ENCODE results near the gene RFTN1.

The RFTN1 gene

DNA sequence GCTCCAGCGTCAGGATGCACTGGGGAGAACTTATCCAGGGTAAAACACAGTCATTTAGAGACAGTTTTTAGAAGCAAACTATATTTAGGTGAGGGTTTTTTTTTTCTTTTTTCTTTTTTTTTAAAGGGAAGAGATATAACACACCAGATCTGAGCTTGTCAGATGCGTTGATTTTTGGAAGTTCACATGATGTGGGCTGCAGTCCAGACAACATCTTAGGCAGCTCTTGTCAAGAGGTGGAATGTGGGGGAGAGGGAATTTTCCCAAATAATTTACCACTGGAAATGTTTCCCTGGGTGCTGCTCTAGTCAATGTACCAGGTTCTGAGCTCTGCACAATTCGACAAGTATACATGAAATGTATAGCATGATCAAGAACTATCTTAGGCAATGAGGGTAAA, 155.2 kb downstream of the RFTN1 start:
- no peak for DNase-seq (ENCODE audit: low read depth in 2 of 2)

DNA sequence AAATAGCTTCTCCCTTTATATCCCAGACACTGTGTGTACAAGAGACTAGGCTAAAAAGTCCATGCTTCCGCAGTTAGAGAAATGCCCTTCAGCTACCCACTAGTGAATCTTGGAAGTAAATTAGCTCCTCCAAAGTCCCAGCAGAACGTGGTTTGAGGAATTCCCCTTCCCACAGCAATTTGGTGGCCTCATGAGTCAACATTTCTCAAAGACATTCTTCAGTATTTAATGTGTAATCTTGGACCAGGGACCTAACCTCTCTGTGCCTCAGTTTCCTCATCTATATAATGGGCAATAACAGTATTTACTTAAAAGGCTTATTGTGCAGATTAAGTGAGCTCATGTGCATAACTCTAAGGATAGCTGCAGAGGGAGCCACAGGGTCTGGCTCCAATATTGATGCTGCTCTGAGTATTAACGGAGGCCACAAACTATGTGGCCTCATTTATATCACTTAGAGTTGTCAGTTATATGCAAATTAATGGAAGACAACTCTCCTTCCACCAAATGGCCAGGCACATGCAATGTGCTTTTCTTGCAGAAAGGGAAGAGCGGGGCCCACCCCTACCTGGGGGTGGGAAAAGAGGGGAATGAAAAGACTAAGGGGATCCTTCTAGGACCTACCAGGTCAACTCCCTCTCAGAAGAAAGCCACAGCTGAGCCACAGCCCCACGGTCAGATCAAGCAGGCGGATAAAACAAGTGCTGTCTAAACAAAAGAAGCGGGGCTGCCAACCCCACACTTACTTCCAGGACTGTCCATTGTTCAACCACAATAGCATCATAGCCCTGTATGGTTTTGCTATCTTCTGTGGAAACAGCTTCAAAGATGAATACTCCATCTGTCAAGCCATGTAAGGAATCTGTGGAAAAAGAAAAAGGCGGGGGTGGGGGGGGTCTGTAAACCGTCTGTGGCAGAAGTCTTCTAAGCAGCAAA, 156.0 kb downstream of the RFTN1 start:
- DNase-seq (ENCODE audit: low read depth in 2 of 2) = no peak

GRCh38 chr3:16355828-16356227, 157.7 kb downstream of the RFTN1 start:
- no peak for DNase-seq (ENCODE audit: low read depth in 2 of 2)

- no peak for DNase-seq (ENCODE audit: low read depth in 2 of 2)
These were observed 159.2 kb downstream of the RFTN1 start for GRCh38 chr3:16354291-16354690.

DNA sequence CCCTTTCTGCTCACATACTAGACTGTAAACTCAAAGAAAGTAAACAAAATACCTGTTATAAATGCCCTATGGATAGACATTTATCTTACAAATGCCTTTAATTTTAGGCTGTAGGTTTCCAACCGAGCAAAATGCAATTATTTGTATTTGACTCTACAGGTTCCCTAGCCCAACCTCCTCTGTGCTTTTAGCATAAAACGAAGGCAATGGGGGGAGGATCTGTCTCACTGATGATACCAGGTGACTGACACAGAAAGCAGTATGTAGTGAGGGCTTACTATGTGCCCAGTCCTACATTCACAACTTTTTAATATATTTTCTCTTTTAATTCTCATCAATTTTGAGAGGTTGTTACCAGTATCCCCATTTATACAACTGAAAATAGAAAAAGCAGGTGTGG, 161.1 kb downstream of the RFTN1 start:
- no peak for DNase-seq (ENCODE audit: low read depth in 2 of 2)

GRCh38 chr3:16350597-16351318, 162.7 kb downstream of the RFTN1 start:
- DNase-seq (ENCODE audit: low read depth in 2 of 2) = no peak

DNA sequence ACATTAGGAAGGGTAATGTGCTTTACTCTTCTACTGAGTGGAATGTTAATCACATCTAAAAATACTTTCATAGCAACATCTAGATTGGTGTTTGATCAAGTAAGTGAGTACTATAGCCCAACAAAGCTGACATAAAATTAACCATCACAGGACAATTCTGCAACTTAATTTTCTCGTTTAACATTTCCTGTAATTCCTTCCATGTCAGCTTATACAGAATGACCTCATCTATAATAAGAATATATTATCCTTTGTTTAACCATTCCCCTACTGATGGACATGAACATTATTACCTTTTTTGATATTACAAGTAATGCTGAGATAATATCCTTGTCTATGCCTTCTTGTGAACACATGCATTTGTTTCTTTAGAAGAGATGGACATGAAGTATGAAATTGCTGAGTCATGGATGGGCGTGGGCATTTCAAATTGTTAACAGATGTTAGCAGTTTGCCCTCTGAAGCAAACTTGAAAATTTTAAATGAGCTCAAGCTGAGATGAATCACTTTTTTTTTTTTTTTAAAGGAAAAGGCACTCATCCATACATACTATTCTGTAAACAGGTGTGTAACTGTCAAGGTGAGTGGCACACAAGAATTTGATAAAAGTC, 163.4 kb downstream of the RFTN1 start:
- no peak for DNase-seq (ENCODE audit: low read depth in 2 of 2)

DNA sequence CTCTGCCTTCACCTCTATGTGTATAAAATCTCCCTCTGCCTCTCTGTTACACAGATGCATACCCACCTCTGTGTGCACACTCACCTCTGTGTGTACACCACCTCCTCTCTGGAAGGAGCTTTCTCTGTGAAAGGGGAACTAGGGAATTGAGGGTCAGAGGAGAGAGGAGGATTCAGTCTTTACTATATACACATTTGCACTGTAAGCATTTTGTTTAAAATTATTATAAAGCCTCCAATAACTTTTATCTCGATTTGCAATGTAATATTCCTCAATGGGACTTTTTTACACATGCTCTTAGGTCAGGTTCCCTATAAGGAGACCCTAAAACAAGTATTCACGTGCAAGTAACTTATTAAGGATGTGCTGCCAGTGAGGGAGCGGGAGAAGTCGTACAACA, 166.0 kb downstream of the RFTN1 start:
- DNase-seq (ENCODE audit: low read depth in 2 of 2) = no peak

DNA sequence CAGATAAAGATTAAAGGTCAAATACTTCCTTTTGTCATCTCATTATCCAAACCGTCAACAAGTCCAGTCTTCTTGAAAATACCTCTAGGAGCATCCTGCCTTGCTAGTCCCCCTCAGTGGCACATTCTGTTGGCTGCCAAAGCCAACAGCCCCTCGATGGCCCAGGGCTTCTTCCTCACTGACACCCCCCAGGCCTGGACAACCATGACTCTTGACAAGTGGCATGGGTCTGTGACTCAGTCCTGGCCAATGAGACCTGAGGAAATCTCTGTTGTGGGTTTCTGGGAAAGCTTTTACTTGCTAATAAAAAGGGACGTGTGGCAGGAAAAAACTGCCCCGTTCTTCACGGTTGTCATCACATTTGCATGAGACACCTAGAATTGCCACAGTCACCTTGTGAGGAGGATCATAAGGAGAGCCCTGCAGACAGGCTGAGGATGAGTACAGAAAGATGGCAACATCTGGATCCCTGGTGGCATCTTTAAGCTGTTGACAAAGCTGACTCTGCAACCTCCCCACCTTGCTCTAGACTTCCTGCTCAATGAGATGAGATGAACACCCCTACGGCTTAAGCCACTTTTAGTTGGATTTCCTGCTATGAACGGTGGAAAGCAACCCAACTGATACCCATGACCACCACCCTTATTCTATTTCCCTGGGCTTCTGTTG, 167.0 kb downstream of the RFTN1 start:
- no peak for DNase-seq (ENCODE audit: low read depth in 2 of 2)

- DNase-seq (ENCODE audit: low read depth in 2 of 2) = no peak
These were observed 170.4 kb downstream of the RFTN1 start for GRCh38 chr3:16343101-16343500.

DNA sequence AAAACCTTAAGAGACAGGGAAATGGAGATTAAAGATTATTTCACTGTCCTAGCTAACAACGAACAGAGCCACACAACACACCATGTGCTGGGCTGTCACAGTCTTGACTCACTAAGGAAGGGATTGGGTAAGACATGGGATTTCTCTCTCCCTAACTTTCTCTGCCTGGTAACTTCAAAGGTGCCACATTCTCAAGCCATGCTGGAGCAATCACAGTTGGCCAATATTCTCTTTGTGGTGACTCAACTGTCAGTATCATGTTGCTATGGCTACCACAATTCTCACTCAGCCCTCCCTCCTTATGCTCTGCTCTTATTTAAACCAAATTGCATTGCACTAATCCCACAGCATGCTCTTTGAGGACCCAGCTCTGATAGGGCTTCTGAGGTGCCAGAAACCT, 174.5 kb downstream of the RFTN1 start:
- DNase-seq (ENCODE audit: low read depth in 2 of 2) = no peak

- peak in 1 of 2 donors; percentile 26 for DNase-seq (ENCODE audit: low read depth in 2 of 2)
These were observed 175.5 kb downstream of the RFTN1 start for GRCh38 chr3:16337856-16338540.

DNA sequence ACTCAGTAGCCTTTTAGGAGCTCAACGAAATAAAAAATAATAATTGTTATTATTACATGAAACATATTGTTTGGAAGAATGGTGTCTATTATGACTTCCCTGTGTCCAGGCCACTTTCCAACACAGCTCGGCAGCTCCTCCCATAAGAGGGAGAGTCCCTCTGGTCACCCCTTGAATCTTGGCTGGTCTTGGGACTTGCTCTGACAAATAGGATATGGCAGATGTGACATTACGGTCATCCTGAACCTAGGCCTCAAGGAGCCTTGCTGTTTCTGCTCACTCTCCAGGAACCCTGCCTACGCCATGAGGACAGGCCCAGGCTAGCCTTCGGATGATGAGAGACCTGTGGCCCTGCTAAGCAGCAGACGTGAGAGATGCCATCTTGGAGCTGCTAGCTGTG, 176.7 kb downstream of the RFTN1 start:
- DNase-seq (ENCODE audit: low read depth in 2 of 2) = no peak

GRCh38 chr3:16335772-16336645, 177.5 kb downstream of the RFTN1 start:
- DNase-seq (ENCODE audit: low read depth in 2 of 2) = no peak

- DNase-seq (ENCODE audit: low read depth in 2 of 2) = no peak
These were observed 178.2 kb downstream of the RFTN1 start for GRCh38 chr3:16335333-16335732.

DNA sequence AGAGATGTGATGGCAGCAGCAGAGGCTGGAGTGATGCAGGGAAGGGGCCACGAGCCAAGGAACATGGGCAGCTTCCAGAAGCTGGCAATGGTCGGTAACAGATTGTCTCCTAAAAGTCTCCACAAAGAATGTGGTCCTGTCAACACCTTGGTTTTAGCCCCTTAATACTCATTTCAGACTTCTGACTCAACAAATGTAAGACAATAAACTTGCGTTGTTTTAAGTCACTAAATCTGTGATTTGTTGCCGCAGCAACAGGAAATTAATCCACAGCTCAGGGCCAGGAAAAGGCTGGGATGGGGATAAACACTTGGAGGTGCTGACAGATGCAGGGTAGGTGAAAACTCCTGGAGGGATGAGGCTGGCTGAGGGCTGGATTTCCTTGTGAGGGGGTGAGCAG, 178.6 kb downstream of the RFTN1 start:
- DNase-seq (ENCODE audit: low read depth in 2 of 2) = no peak

DNA sequence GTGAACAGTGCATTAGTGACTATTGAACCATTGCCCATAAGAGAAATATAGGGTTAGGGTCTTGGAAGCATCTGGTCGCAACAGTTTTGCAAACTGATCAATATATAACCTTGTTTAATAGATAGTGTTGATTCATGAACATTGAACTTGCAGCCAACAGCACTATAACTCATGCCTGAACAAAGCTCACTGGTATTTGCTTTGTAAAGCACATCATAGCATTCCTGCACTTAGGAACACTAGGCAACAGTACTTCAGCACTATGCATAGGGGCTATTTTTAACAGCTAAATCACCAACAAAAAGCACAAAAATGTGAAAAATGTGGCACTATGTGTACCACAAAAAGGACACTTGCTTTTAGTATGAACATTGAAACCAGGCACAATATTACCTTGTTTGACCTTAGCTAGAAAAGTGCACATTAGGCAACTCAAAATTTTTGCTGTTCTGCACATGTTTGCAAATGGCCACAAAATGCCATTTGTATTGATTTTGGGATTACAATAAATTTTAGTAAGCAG, 180.5 kb downstream of the RFTN1 start:
- DNase-seq (ENCODE audit: low read depth in 2 of 2) = no peak

DNA sequence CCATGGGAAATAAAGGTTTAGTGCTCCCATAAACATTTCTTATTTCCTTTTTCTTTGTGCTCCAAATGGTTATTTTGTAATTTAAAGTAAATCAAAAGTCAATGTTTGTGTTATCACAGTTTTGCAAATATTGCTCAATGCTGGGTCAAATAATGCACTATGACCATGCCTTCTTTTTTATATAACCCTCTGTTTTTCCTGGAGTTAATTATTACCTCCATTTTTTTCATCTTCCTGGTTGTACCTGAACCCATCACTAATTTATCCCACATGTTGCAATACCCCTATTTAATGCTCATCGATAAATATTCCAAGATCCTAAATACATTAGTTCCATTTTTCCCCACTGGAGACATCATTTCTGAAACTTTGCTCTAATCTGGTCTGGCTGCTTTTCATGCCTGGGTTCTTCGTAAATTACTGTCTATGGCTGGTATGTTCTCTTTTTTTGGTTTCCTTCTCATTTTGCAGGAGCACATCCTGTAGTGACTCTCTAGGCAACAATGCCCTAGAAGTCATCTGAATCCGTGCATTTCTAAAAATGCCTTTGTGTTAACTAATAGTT, 182.1 kb downstream of the RFTN1 start:
- no peak for DNase-seq (ENCODE audit: low read depth in 2 of 2)

DNA sequence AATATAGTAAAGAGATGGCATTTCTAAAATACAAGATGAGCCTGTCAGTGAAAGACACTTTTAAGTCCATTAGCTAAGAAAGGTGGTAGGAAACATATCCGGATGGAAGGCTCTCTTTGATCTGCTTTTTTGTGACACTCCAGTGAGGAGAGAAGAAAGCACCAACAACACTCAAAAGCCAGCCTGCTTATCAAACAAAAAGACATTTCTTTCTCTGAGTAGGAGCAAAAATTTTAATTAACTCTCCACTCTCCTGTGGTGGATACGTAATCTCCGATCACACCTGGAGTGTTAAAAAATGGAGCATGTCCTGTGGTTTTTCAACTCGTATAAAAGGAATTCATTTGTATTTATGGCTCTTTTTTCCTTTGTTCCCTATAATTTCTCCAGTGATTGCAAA, 183.1 kb downstream of the RFTN1 start:
- DNase-seq (ENCODE audit: low read depth in 2 of 2) = no peak

DNA sequence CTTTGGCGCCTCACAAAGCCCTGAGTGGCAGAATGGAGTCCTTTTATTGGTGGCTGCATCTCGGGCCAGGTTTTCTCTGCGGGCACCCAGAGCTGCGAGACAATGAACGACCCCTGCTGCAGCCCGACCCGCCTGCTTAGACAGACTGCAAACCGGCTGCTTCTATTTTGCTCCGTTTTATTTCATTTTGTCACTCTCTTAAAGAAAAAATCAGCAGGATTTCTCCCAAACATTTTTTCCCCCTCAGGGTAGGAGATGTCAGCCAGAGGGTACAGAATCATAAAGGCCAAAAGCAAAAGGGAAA, 183.7 kb downstream of the RFTN1 start:
- no peak for DNase-seq (ENCODE audit: low read depth in 2 of 2)
